Muscle of back (tissue), 11 donors: ENCODE results near the gene PARD3. TPM values are rescaled to one million over a fixed set of nuclear protein-coding genes. Genes with fewer than 3 reads are reported as not detected.
A peak's percentile ranks its signal among the peaks of the same experiment; 100 is the strongest.
"Not testable (repeated sequence)": the region's sequence is repeated elsewhere in the genome, so short reads cannot be mapped to it uniquely, and the experiment has no call there.

ENCODE experiments used
- DNase-seq, 3 donors: peaks; one replicate each; pipeline versions ENCODE4 v3.0.0 to v3.0.0-alpha.2; 2013
- polyA plus RNA-seq, 10 donors: library from polyadenylated mRNA; unstranded; fragments of 120-200 nt; gene quantifications; one replicate each; pipeline ENCODE4 v1.2.1, GENCODE V29; 2013; ENCODE audit not compliant: insufficient read length in 10 of 10

PARD3 gene
- polyA plus RNA-seq, 10 donors, result 35.1 to 55.3 (median 41.4) TPM

GRCh38 chr10:34268410-34268809 lies 546.7 kb downstream of the PARD3 start:
- not testable (repeated sequence) for DNase-seq

GRCh38 chr10:34262985-34263384 lies 552.1 kb downstream of the PARD3 start:
- no peak for DNase-seq

- no peak for DNase-seq
Measured at GRCh38 chr10:34260904-34261303, 554.2 kb downstream of the PARD3 start.

GRCh38 chr10:34256216-34256615 lies 558.9 kb downstream of the PARD3 start:
- no peak for DNase-seq

- DNase-seq, result no peak
Measured at GRCh38 chr10:34255035-34255434, 560.1 kb downstream of the PARD3 start.

GRCh38 chr10:34254596-34254995 lies 560.5 kb downstream of the PARD3 start:
- DNase-seq, result peak in 1 of 3 donors; percentile 40

GRCh38 chr10:34252111-34252510 lies 563.0 kb downstream of the PARD3 start:
- no peak for DNase-seq

GRCh38 chr10:34251177-34251576 lies 563.9 kb downstream of the PARD3 start:
- no peak for DNase-seq

GRCh38 chr10:34250722-34251121 lies 564.4 kb downstream of the PARD3 start:
- DNase-seq, result no peak

- no peak for DNase-seq
Measured at GRCh38 chr10:34249634-34250033, 565.5 kb downstream of the PARD3 start.

- DNase-seq, result no peak
Measured at GRCh38 chr10:34247560-34247959, 567.5 kb downstream of the PARD3 start.

- no peak for DNase-seq
Measured at GRCh38 chr10:34244756-34245484, 570.2 kb downstream of the PARD3 start.

GRCh38 chr10:34241226-34242000 lies 573.7 kb downstream of the PARD3 start:
- DNase-seq, result no peak

- DNase-seq, result no peak
Measured at GRCh38 chr10:34240039-34240438, 575.1 kb downstream of the PARD3 start.

GRCh38 chr10:34237898-34238455 lies 577.1 kb downstream of the PARD3 start:
- DNase-seq, result peak in 1 of 3 donors; percentile 22

GRCh38 chr10:34236931-34237330 lies 578.2 kb downstream of the PARD3 start:
- no peak for DNase-seq

GRCh38 chr10:34235164-34235832 lies 579.8 kb downstream of the PARD3 start:
- DNase-seq, result no peak

- no peak for DNase-seq
Measured at GRCh38 chr10:34232481-34232880, 582.6 kb downstream of the PARD3 start.

GRCh38 chr10:34231441-34232180 lies 583.5 kb downstream of the PARD3 start:
- peak in 1 of 3 donors; percentile 42 for DNase-seq

- DNase-seq, result no peak
Measured at GRCh38 chr10:34229917-34230316, 585.2 kb downstream of the PARD3 start.

GRCh38 chr10:34228066-34228465 lies 587.0 kb downstream of the PARD3 start:
- DNase-seq, result no peak

GRCh38 chr10:34224639-34225038 lies 590.5 kb downstream of the PARD3 start:
- DNase-seq, result no peak
